Ishikawa (cell line): ENCODE data around the gene MARCO.

Source experiments
- CEBPB ChIP-seq: IDR thresholded peaks from 2 replicates; pipeline ENCODE4 v1.6.1; 2012
- CREB1 ChIP-seq: IDR thresholded peaks from 2 replicates; pipeline ENCODE4 v1.6.1; 2012; ENCODE audit warnings: low read depth
- EGR1 ChIP-seq: IDR thresholded peaks from 2 replicates; pipeline ENCODE4 v1.6.1; 2012
- EP300 ChIP-seq: IDR thresholded peaks from 2 replicates; pipeline ENCODE4 v1.6.1; 2012; ENCODE audit warnings: borderline replicate concordance
- FOXM1 ChIP-seq: IDR thresholded peaks from 2 replicates; pipeline ENCODE4 v1.6.1; 2012; ENCODE audit warnings: low read depth, borderline replicate concordance
- MAX ChIP-seq: IDR thresholded peaks from 2 replicates; pipeline ENCODE4 v1.6.1; 2012
- NFIC ChIP-seq: IDR thresholded peaks from 2 replicates; pipeline ENCODE4 v1.6.1; 2012
- RAD21 ChIP-seq: IDR thresholded peaks from 2 replicates; pipeline ENCODE4 v1.6.1; 2012; ENCODE audit warnings: low read depth
- REST ChIP-seq: IDR thresholded peaks from 2 replicates; pipeline ENCODE4 v1.6.1; 2012; ENCODE audit warnings: low read depth, mild to moderate bottlenecking
- TAF1 ChIP-seq: IDR thresholded peaks from 2 replicates; pipeline ENCODE4 v1.6.1; 2012; ENCODE audit warnings: low read depth, mild to moderate bottlenecking
- TCF12 ChIP-seq: IDR thresholded peaks from 2 replicates; pipeline ENCODE4 v1.6.1; 2012; ENCODE audit warnings: low read depth
- TEAD4 ChIP-seq: IDR thresholded peaks from 2 replicates; pipeline ENCODE4 v1.6.1; 2012
- USF1 ChIP-seq: IDR thresholded peaks from 2 replicates; pipeline ENCODE4 v1.6.1; 2012
- YY1 ChIP-seq: IDR thresholded peaks from 2 replicates; pipeline ENCODE4 v1.6.1; 2012; ENCODE audit warnings: low read depth
- ZBTB7A ChIP-seq: IDR thresholded peaks from 2 replicates; pipeline ENCODE4 v1.6.1; 2012; ENCODE audit warnings: low read depth

The MARCO gene

DNA sequence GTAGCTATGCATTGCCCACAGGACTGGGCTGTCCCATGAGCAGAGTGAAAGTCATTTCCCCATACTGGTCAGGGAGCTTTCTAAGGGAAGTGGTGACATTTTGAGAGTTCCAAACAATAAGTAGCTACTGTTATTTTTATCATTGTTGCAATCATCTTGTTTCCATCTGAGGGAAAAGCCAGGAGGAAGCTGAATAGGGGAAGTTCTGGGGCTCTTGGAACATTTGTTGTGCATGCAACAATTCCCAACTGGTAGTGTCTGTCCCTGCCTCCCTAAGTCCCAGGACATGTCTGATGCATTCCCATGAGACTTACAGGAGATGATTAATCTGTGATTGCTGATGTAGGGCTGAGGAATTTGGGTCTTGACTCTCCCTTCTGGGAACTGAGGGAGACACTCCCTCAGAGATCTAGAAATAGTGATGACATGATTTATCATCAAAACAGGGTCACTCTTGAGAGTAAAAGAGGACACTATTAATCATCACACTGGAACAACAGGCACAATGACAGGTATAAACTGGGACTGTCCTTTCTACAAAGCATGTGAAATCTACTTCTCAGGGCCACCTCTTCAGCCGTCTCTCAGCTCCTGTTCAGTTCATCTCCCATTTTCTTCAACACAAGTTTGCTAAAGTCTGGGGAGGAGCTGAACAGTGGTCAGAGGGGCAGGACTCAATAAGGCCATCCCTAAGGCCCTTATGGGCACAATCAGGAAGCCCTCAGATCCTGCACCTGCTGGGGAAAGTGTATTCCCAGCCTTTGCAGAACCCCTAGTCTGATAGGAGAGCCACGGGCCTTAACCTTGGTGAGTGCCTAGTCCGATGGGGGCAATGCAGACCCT is 28.0 kb upstream of the MARCO start:
- TF ChIP-seq EGR1, result no peak
- no peak for TF ChIP-seq MAX
- no peak for TF ChIP-seq TEAD4
- no peak for TF ChIP-seq REST
- no peak for TF ChIP-seq ZBTB7A
- no peak for TF ChIP-seq EP300
- TF ChIP-seq CEBPB, result no peak

DNA sequence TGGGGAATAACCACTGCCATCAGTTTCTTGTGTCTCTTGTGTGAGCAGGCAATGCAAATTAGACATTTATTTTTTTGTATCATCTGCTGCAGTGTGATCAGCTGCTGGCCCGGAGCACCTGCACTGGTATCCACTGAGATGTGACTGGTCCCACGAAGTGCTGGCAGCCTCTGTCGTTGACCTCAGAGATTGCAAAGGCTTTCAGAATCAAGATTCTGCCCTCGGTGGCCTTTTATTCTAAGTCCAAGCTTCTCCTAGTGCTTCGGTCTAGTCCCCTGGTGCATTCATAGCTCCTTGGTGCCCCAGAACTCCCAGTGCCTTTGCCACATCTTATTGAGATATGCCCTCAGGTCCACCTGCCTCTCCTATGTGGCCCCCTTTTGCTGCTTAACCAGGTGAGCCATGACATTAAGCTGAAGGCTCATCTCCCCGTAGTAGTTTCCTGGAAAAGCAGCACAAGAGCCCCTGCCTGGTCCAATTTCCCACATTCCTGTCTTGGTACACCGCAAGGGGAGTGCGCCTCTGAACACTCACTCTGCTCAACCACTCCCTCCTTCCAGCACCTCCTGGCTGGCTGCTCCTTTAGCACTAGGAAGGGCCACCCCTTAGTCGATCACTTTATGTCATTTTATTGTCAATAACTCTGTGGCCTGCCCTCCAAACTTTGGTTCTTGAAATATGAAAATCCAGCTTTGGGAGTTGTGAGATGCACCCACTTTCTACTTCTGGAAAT is 27.1 kb upstream of the MARCO start:
- TF ChIP-seq CREB1 (no peak), ZBTB7A (no peak), MAX (no peak), RAD21 (no peak), REST (no peak)

GRCh38 chr2:118918017-118918416 is 24.0 kb upstream of the MARCO start:
- TF ChIP-seq EP300, result no peak
- TF ChIP-seq FOXM1, result no peak
- no peak for TF ChIP-seq TEAD4
- TF ChIP-seq REST, result no peak
- TF ChIP-seq USF1, result no peak
- TF ChIP-seq EGR1, result no peak
- TF ChIP-seq NFIC, result no peak
- no peak for TF ChIP-seq ZBTB7A
- TF ChIP-seq TAF1, result no peak
- no peak for TF ChIP-seq YY1
- no peak for TF ChIP-seq TCF12
- no peak for TF ChIP-seq CREB1
- no peak for TF ChIP-seq RAD21
- TF ChIP-seq MAX, result no peak
- no peak for TF ChIP-seq CEBPB

GRCh38 chr2:118921646-118922045 is 20.3 kb upstream of the MARCO start:
- TF ChIP-seq USF1 (no peak), RAD21 (no peak), TEAD4 (no peak), EP300 (no peak), NFIC (no peak), EGR1 (no peak), ZBTB7A (no peak), MAX (no peak), CREB1 (no peak), FOXM1 (no peak), TCF12 (no peak), TAF1 (no peak), YY1 (no peak), REST (no peak), CEBPB (no peak)
